ENCODE results near the gene A3GALT2. TPM values are rescaled to one million over a fixed set of nuclear protein-coding genes. Genes with fewer than 3 reads are reported as not detected.

A3GALT2 gene
- total RNA-seq, 1 donor, result not detected

DNA sequence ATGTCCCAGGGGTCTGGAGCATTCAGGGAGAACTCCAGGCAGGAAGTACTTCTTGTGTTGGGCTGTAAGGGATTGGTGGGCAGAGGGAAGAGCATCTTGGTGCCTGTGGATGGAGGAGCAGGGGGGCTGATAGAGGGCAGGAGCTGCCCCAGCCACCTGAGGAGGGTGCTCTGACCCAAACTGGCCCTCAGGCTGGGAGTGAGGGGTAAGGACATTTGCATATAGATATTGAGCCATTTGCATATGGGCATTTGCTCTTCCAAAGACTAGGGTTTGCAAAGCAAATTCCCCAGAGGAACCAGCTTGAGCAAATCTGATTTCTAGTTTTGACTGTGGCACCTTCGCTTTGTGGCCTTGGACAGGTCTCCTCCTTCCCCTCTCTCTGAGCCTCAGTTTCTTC is 46.5 kb downstream of the A3GALT2 start:
- no peak for DNase-seq (ENCODE audit: low read depth in 2 of 3, low spot score in 2 of 3)

DNA sequence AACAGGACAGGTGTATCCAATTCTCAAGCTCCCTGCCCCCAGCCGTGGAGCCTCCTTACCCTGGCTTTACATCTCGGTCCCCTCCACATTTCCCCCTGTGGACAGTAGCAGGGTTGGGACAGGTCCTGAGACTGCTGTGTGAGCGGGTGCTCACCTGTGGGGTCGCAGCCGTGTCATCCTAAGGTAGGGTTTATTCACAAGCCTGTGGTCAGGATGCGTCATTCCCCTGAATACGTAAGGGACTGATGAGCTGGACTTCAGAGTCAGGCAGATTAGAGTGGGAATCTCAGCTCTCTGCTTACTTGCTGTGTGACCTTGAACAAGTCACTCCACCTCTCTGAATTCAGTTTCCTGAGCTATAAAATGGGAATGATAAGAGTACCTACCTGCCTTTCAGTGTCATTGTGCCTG is 46.9 kb downstream of the A3GALT2 start:
- DNase-seq (ENCODE audit: low read depth in 2 of 3, low spot score in 2 of 3), result no peak

DNA sequence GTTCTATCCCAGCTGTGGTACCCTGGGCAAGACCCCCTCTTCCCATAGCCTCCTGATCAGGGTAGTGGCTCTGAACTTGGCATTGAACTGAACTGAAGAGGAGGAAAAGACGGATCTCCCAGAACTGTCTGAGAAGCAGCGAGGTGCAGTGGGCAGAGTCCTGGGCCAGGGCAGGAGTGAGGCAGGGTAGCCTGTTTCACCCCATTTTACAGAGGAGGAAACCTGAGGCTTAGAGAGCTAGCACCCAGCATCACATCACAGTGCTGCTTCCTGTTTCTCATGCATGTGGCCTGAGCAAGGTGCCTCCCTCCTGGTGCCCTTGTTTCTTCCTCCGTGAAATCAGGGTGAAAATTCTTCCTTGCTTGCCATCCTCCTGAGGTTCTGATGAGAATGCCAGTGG is 47.5 kb downstream of the A3GALT2 start:
- no peak for DNase-seq (ENCODE audit: low read depth in 2 of 3, low spot score in 2 of 3)

DNA sequence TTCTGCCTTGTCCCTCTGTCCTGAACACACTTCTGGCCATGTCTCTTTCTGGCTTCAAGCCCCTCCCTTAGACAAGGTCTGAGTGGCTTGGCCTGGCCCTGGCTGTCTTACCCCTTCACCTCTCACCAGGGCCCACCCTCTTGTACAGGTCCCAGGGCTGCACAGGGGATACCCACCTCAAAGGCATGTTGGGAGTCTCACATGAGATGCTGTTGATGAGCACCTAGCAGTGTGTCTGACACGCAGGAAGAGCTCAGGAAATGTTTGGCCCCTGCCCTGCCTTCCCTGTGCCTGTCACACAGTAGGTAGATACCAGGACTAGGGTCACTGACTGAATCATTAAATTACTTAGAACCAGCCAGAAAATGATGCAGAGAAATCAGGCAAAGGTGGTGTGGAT is 48.0 kb downstream of the A3GALT2 start:
- no peak for DNase-seq (ENCODE audit: low read depth in 2 of 3, low spot score in 2 of 3)

DNA sequence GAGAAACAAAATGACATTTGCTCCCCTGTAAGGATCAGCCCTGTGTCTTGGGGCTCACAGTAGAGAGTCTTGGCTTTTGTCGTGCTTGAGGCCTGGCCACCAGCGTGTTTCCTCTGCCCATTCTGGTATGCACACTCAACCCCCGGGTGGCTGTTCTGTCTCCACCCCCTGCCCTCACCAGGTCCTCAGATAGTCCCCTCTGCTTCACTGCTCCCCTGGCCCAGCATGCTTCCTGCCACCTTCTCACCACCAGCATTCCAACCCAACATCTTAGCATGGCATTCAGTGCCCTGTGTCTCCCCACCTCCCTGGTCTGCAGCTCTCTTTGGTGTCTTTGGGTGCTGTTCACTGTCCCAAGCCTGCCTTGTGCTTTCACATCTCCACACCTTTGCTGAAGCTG is 48.4 kb downstream of the A3GALT2 start:
- no peak for DNase-seq (ENCODE audit: low read depth in 2 of 3, low spot score in 2 of 3)

DNA sequence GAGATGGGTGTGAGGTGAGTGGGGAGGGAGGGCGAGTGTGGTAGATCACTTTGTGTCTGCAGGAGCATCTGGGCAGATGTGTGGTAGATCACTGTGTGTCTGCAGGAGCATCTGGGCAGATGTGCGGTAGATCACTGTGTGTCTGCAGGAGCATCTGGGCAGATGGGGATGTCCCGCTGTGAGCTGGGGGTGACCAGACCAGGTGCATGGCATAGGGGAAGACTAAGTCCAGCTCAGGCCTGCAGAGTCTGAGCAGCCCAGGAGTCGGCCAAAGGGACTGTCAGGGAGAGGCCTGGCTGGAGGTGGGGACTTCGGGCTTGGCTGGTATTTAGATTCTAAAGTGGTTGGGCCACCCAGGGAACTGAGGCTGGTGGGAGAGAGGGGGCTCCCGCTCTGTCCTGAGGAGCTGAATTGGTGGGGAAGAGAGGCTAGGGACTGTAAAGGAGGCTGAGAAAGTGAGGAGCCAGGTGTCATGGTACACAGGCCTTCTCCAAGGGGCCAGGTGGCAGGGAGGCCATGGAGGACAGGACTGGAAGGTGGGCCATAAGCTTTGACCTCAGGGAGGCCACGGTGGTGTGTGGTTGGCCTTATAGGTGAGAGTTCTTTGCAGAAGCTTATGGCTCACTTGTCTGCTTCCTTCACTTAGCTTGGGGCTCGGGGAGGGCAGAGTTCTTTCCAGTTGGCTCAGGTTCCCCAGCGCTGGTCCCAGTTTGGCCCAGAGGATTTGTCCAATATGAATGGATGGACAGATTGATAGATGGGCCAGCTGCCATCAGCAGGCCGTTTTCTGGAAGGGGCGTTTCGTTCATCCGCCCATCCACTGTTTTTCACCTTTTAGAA is 49.0 kb downstream of the A3GALT2 start:
- DNase-seq (ENCODE audit: low read depth in 2 of 3, low spot score in 2 of 3), result no peak

- no peak for DNase-seq (ENCODE audit: low read depth in 2 of 3, low spot score in 2 of 3)
Observed at GRCh38 chr1:33270808-33271465, 50.0 kb downstream of the A3GALT2 start.

DNA sequence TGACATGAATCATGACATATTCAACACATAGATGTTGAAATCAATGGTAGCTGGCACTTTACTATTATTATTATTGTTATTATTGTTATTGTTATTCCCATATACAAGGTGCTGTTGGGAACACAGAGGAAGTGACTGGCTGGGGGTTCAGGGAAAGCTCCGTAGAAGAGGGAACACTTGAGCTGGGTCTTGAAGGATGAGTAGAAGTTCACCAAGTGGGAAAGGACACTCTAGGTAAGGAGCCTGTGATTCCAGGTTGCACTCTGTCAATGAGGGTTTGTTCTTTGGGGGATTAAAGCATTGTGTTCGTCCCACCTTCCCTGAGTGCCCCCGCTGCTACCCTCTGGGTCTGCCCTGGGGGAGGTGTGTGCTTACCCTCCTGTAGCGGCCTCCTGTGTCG is 50.5 kb downstream of the A3GALT2 start:
- no peak for DNase-seq (ENCODE audit: low read depth in 2 of 3, low spot score in 2 of 3)

DNA sequence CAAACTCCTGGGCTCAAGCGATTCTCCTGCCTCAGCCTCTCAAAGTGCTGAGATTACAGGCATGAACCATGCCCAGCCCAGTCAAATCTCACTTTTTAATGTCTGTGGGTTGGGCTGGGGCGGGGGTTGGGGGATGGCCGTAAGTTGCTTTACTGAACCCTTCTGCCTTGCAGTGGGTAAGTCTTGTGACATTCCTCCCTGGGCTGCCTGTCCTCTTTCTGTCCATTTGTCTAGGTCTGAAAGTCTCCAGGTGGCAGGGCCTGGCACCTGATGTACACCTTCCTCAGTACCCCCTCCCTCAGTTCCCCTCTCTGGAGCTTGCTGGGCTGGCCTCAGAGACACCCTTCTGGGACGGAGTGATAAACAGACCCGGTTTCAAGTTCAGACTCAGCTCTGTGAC is 51.3 kb downstream of the A3GALT2 start:
- no peak for DNase-seq (ENCODE audit: low read depth in 2 of 3, low spot score in 2 of 3)

DNA sequence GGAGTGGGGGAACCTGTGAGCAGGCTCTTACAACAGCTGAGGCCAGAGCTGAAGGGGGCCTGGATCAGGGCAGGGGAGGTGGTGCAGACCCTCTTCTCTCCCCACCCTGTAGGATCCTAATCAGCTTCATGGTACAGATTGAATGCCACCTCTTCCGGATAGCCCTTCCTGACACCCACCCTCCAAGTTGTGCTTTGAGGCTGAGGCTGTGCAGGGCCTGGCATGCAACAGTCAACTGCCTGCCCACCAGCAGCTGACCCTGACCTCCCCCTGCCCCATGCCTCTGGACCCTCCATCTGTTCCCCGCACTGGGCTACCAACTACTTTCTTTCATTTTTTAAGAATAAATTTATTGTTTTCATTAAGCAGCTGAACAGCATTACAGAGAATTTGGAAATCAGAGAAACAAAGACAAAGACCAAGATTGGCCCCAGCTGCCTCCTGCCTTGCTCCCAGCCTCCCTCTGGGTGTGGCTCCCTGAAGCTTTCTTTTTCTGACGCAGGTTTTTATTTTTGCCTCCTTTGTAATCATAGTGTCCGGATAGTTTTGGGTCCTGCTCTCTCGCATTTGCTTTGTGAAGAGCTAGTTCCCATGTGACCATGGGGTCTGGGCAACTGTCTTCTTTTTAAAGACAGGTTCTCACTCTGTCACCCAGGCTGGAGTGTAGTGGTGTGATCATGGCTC is 51.8 kb downstream of the A3GALT2 start:
- no peak for DNase-seq (ENCODE audit: low read depth in 2 of 3, low spot score in 2 of 3)

DNA sequence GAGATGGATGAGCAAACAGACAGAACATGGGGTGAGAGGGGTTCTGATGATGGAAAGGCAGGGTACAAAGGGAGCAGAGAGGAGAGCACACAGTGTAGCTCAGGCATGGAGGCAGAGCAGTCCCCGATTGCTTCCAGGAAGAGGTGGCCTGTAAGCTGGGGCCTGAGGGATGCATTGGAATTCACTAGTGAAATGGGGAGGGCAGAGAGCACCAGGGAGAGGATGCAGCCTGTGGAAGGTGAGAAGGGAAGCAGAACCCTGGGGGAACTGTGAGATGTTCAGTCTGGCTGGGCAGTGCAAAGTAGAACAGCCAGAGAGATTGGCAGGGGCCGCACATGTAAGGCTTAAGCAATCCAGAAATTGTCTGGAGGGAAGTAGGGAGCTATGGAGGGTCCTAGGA is 52.4 kb downstream of the A3GALT2 start:
- no peak for DNase-seq (ENCODE audit: low read depth in 2 of 3, low spot score in 2 of 3)

DNA sequence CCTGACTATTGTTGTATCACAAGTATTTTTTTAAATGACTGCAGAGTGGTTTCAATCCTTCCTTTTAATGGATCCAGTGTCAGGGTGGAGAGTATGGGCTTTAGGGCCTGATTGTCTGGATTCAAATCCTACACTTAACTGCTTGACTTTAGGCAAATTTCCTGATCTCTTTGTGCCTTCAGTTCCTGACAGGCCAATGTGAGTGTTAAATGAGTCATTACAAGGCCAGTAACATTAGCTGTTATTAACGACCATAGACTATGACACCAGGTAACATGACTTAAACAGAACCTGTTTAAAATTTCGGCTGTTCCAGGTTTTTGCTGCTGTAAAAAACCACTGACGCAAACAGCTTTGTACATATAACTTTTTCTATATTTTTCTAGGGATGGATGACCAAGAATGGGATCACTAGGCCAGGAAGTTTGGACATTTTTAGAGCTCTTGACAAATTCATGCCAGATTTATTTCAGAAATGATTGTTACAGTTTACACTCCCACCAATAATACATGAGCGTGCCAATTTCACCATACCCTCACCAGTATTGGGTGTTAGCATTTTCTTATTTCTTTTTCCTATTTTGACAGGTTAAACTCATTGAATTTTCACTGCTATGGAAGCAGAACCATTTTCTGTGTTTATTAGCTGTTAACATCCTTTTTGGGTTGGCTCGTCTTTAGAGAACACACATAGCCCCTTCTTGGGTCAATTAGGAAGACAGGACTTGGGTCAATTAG is 53.3 kb downstream of the A3GALT2 start:
- DNase-seq (ENCODE audit: low read depth in 2 of 3, low spot score in 2 of 3), result no peak

DNA sequence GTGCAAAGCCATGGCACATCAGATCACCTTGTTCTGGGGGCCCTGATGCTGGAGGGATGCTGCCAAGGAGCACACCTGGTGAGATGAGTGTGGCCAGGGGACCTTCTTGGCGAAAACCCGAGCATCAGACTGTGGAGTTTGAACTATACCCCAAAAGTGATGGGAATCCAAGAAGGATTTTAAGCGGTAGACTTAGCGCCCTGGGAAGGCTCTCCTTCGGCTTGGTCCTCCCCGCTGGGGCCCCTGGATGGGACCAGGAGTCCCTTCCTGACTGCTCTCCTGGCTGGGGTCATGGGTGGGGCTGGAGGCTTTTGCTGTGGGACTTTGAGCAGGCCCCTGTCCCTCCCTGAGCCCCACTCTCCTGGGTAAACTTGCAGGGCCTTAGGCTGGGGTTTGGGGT is 54.1 kb downstream of the A3GALT2 start:
- DNase-seq (ENCODE audit: low read depth in 2 of 3, low spot score in 2 of 3), result no peak

GRCh38 chr1:33265780-33266605 is 54.9 kb downstream of the A3GALT2 start:
- no peak for DNase-seq (ENCODE audit: low read depth in 2 of 3, low spot score in 2 of 3)

DNA sequence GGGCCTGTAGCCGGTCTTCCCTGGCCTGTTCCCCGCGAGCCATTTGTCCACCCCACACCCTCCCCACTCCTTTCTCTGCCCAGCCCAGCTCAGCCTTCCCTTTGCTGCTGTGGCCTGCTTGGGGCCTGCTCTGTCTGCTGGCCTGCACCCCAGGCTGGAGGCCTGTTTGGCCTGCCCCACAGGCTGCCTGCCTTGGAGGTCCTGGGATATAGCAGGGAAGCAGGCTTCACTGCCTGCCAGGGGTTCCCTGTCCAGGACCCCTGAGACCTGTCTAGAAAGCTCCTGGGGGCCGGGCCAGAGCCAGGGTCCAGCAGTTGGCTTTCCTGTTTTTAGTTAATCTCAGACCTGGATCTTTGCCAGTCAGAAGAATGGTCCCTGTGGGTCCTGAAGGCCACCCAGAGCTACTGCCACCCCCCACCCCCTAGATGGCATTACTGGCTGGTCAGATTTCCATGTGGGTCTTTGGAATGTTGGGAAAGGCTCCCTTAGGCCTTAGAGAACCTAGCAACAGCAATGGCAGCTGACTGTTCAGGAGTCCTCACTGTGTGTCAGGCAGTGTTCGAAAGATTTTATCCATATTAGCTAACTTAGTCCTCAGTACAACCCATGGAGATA is 56.9 kb downstream of the A3GALT2 start:
- no peak for DNase-seq (ENCODE audit: low read depth in 2 of 3, low spot score in 2 of 3)

GRCh38 chr1:33261344-33261743 is 59.6 kb downstream of the A3GALT2 start:
- no peak for DNase-seq (ENCODE audit: low read depth in 2 of 3, low spot score in 2 of 3)

GRCh38 chr1:33260439-33260838 is 60.5 kb downstream of the A3GALT2 start:
- no peak for DNase-seq (ENCODE audit: low read depth in 2 of 3, low spot score in 2 of 3)

DNA sequence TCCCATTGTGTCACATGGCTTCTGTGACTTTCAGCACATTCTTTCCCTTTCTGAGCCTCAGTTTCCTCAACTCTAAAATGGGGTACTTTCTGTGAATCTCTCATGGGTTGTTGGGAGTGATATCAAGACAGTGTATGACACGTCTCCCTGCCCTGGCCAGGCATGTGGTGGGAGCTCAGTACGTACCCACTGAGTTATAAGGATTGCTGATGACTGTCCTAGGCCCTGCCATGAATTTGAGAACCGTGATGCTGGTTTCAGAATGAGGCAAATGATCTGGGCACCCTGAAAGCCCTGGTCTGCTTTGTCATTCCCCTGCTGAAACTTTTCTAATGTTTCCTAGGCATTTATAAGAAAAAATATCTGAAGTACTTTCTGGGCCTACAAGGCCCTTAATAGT is 61.0 kb downstream of the A3GALT2 start:
- no peak for DNase-seq (ENCODE audit: low read depth in 2 of 3, low spot score in 2 of 3)

- no peak for DNase-seq (ENCODE audit: low read depth in 2 of 3, low spot score in 2 of 3)
Observed at GRCh38 chr1:33258788-33259274, 62.1 kb downstream of the A3GALT2 start.
